ENCODE results near the gene TRMT10A.

TRMT10A gene

GRCh38 chr4:99587803-99588202 lies 24.0 kb upstream of the TRMT10A start:
- no peaks in the 10 kb centered on the region for H3K4me1 ChIP-seq (ENCODE audit: control insufficient read depth, insufficient read depth, low read length, poor library complexity, severe bottlenecking)
- no peaks in the 10 kb centered on the region for H3K9me3 ChIP-seq (ENCODE audit: control insufficient read depth, low read length)
- no peak overlapping the region for H3K4me3 ChIP-seq (ENCODE audit: insufficient read depth, low read depth, low read length, poor library complexity, severe bottlenecking)
- no peak for DNase-seq
- no peaks in the 10 kb centered on the region for H3K36me3 ChIP-seq (ENCODE audit: control insufficient read depth, insufficient read depth, low read length)
- no peak overlapping the region for H3K27ac ChIP-seq (ENCODE audit: insufficient read depth, low read length, poor library complexity, severe bottlenecking)
- no peaks in the 10 kb centered on the region for H3K27me3 ChIP-seq (replicated peaks; ENCODE audit: control insufficient read depth, insufficient read depth, low read length, poor library complexity, severe bottlenecking)

DNA sequence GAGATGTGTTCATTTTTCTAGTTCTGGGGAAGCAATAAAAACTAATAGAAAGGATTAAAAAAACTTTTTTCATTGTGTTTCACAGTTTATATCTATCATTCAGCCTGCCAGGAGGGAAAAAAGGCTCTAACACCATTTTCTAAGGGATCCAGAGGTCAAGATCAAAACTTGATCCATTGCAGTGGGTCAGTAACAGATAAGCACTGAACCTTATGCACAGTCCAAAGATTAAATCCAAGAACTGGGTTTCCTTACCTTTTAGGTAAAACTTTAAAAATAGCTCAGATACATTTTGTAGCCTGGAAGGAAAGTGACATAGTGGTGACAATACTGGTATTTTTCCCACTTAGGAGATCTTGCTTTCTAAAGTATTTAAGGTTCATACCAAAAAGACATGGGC lies 23.5 kb upstream of the TRMT10A start:
- Histone ChIP-seq H3K27ac (ENCODE audit: insufficient read depth, low read length, poor library complexity, severe bottlenecking) (no peak overlapping the region), H3K9me3 (ENCODE audit: control insufficient read depth, low read length) (no peaks in the 10 kb centered on the region), H3K4me1 (ENCODE audit: control insufficient read depth, insufficient read depth, low read length, poor library complexity, severe bottlenecking) (no peaks in the 10 kb centered on the region), H3K4me3 (ENCODE audit: insufficient read depth, low read depth, low read length, poor library complexity, severe bottlenecking) (no peak overlapping the region), H3K27me3 (replicated peaks; ENCODE audit: control insufficient read depth, insufficient read depth, low read length, poor library complexity, severe bottlenecking) (no peaks in the 10 kb centered on the region), H3K36me3 (ENCODE audit: control insufficient read depth, insufficient read depth, low read length) (no peaks in the 10 kb centered on the region)
- no peak for DNase-seq

GRCh38 chr4:99586797-99587196 lies 23.0 kb upstream of the TRMT10A start:
- Histone ChIP-seq H3K9me3 (ENCODE audit: control insufficient read depth, low read length) (no peaks in the 10 kb centered on the region), H3K27ac (ENCODE audit: insufficient read depth, low read length, poor library complexity, severe bottlenecking) (no peak overlapping the region), H3K36me3 (ENCODE audit: control insufficient read depth, insufficient read depth, low read length) (no peaks in the 10 kb centered on the region), H3K27me3 (replicated peaks; ENCODE audit: control insufficient read depth, insufficient read depth, low read length, poor library complexity, severe bottlenecking) (no peaks in the 10 kb centered on the region), H3K4me3 (ENCODE audit: insufficient read depth, low read depth, low read length, poor library complexity, severe bottlenecking) (no peak overlapping the region), H3K4me1 (ENCODE audit: control insufficient read depth, insufficient read depth, low read length, poor library complexity, severe bottlenecking) (no peaks in the 10 kb centered on the region)
- no peak for DNase-seq

DNA sequence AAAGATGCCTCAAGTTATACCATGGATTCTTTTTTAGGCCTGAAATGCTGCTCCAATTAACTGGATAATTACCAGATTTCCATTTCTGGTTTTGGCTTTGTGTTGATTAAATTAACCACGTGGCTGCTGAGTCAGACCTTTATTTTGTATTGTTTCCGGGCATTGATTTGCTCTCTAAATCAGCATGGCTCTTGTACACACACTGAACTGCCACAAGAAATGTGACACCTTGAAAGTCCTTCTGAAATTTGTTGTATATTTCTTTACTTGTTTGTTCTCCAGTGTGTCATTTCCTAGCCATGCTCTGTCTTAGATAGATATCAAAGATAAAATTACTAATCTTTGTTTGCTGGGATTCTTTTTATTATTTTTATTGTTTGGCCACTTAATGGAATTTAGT lies 22.5 kb upstream of the TRMT10A start:
- Histone ChIP-seq H3K9me3 (ENCODE audit: control insufficient read depth, low read length) (no peaks in the 10 kb centered on the region), H3K36me3 (ENCODE audit: control insufficient read depth, insufficient read depth, low read length) (no peaks in the 10 kb centered on the region), H3K4me3 (ENCODE audit: insufficient read depth, low read depth, low read length, poor library complexity, severe bottlenecking) (no peak overlapping the region), H3K27ac (ENCODE audit: insufficient read depth, low read length, poor library complexity, severe bottlenecking) (no peak overlapping the region), H3K27me3 (replicated peaks; ENCODE audit: control insufficient read depth, insufficient read depth, low read length, poor library complexity, severe bottlenecking) (no peaks in the 10 kb centered on the region), H3K4me1 (ENCODE audit: control insufficient read depth, insufficient read depth, low read length, poor library complexity, severe bottlenecking) (no peaks in the 10 kb centered on the region)
- no peak for DNase-seq

DNA sequence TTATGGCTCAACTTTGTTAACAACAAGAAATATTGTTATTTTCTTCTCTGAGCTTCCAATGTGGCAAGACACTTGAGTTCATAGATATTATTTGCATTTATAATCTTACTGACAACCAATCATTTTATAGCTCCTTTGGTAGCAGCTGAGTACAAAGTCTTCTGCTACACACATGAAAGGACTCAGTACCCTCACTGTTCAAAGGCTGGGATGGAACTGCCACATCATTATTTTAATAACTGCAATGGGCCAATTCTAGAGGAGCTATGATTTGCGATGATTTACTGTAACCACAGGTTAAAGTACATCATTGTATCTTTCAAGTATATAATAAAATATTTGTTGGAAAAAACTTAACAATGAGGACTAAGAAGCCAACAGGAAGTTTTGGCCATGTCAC lies 21.7 kb upstream of the TRMT10A start:
- Histone ChIP-seq H3K36me3 (ENCODE audit: control insufficient read depth, insufficient read depth, low read length) (no peaks in the 10 kb centered on the region), H3K4me1 (ENCODE audit: control insufficient read depth, insufficient read depth, low read length, poor library complexity, severe bottlenecking) (no peaks in the 10 kb centered on the region), H3K27ac (ENCODE audit: insufficient read depth, low read length, poor library complexity, severe bottlenecking) (no peak overlapping the region), H3K27me3 (replicated peaks; ENCODE audit: control insufficient read depth, insufficient read depth, low read length, poor library complexity, severe bottlenecking) (no peaks in the 10 kb centered on the region), H3K4me3 (ENCODE audit: insufficient read depth, low read depth, low read length, poor library complexity, severe bottlenecking) (no peak overlapping the region), H3K9me3 (ENCODE audit: control insufficient read depth, low read length) (no peaks in the 10 kb centered on the region)
- DNase-seq = no peak

DNA sequence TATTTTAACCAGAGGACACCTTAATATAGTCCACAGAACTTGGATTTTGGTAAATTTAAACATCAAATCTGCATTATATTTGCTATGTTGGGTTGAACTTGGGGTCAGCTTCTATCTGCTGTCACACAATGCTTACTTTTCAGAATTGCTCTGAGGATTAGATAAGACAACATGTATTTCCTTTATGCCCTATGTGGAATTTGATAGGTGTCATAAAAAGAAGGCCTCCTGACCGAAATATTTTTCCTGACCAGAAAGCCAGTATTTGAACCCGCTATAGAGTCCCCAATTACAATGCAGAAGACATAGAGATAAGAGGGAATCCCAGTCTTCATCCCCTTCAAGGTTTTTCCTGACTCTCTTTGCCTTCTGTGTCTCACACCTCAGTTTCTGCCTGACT lies 14.9 kb upstream of the TRMT10A start:
- Histone ChIP-seq H3K9me3 (ENCODE audit: control insufficient read depth, low read length) (no peaks in the 10 kb centered on the region), H3K27me3 (replicated peaks; ENCODE audit: control insufficient read depth, insufficient read depth, low read length, poor library complexity, severe bottlenecking) (peaks cover 7% of the 10 kb centered on the region), H3K4me3 (ENCODE audit: insufficient read depth, low read depth, low read length, poor library complexity, severe bottlenecking) (no peak overlapping the region), H3K36me3 (ENCODE audit: control insufficient read depth, insufficient read depth, low read length) (no peaks in the 10 kb centered on the region), H3K27ac (ENCODE audit: insufficient read depth, low read length, poor library complexity, severe bottlenecking) (no peak overlapping the region), H3K4me1 (ENCODE audit: control insufficient read depth, insufficient read depth, low read length, poor library complexity, severe bottlenecking) (no peaks in the 10 kb centered on the region)
- no peak for DNase-seq

DNA sequence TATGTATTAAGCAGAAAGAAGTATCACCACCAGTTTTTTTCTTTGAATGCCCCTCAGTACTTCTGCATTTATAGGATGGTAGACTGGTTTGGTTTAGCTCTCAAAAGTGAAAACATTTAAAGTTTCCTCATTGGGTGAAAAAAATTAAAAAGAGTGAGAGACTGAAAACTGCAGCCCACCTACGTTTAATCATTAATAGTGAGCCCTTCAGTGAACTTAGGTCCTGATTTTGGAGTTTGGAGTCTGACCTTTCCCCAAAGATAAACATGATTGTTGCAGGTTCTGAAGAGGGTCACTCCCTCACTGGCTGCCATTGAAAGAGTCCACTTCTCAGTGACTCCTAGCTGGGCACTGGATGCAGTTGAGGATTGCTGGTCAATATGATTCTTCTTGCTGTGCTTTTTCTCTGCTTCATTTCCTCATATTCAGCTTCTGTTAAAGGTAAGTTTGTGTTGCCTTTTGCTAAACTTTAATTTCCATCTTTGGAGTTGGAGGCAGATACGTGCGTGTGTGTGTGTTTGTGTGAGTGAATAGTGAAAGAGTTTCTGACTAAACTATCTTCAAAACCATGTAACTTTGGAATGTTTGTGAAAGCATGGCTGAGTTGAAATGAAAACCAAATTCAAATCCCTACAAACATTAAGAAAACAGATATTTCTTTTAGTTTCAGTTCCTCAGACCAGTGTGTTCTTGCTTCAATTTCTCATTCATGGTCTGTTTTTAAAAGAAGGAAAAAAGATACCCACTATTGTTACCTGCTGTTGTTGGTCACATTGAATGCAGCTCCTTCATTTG lies 10.9 kb upstream of the TRMT10A start, which contains the start of gene MTTP:
MTTP (plus strand) TSS at position 295 of the 795 bp plus-strand sequence; CDS start at position 381, 86 bp downstream.
- no peaks in the 10 kb centered on the region for H3K36me3 ChIP-seq (ENCODE audit: control insufficient read depth, insufficient read depth, low read length)
- no peaks in the 10 kb centered on the region for H3K9me3 ChIP-seq (ENCODE audit: control insufficient read depth, low read length)
- no peaks in the 10 kb centered on the region for H3K4me1 ChIP-seq (ENCODE audit: control insufficient read depth, insufficient read depth, low read length, poor library complexity, severe bottlenecking)
- no peak within 1 kb of the TSS for H3K4me3 ChIP-seq (ENCODE audit: insufficient read depth, low read depth, low read length, poor library complexity, severe bottlenecking)
- no peak for DNase-seq
- H3K27me3 ChIP-seq (replicated peaks; ENCODE audit: control insufficient read depth, insufficient read depth, low read length, poor library complexity, severe bottlenecking) = peaks cover 9% of the 10 kb centered on the region
- H3K27ac ChIP-seq (ENCODE audit: insufficient read depth, low read length, poor library complexity, severe bottlenecking) = no peak within 1 kb of the TSS

DNA sequence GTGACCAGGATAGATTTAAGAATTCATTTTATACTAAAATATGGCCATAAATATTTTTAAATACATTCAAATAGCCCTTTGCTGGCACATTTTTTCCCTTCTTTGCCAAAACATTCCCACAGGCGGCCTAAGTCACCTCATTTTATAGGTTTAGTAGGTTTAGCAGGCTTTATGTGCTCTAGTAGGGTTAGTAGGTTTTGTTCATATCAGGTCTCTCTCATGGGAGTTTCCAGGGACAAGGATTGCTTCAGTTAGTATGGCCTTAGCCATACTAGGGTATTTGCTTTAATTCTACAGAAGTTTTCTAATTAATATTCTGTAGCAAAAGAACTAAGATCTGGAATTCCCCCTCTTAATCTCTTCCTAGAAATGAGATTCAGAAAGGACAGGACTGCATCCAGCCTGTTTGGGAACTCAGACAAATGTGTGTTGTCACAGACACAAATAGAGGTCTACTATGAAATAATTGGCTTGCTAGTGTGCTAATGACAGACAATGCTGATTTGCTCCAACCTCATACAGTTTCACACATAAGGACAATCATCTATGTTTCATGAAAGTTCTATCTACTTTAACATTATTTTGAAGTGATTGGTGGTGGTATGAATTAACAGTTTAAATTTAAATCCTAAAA lies 10.0 kb upstream of the TRMT10A start:
- Histone ChIP-seq H3K36me3 (ENCODE audit: control insufficient read depth, insufficient read depth, low read length) (no peaks in the 10 kb centered on the region), H3K27ac (ENCODE audit: insufficient read depth, low read length, poor library complexity, severe bottlenecking) (no peak overlapping the region), H3K4me1 (ENCODE audit: control insufficient read depth, insufficient read depth, low read length, poor library complexity, severe bottlenecking) (no peaks in the 10 kb centered on the region), H3K4me3 (ENCODE audit: insufficient read depth, low read depth, low read length, poor library complexity, severe bottlenecking) (no peak overlapping the region), H3K27me3 (replicated peaks; ENCODE audit: control insufficient read depth, insufficient read depth, low read length, poor library complexity, severe bottlenecking) (peaks cover 9% of the 10 kb centered on the region), H3K9me3 (ENCODE audit: control insufficient read depth, low read length) (no peaks in the 10 kb centered on the region)
- DNase-seq = no peak

GRCh38 chr4:99572527-99573240 lies 8.8 kb upstream of the TRMT10A start:
- no peaks in the 10 kb centered on the region for H3K36me3 ChIP-seq (ENCODE audit: control insufficient read depth, insufficient read depth, low read length)
- no peaks in the 10 kb centered on the region for H3K4me1 ChIP-seq (ENCODE audit: control insufficient read depth, insufficient read depth, low read length, poor library complexity, severe bottlenecking)
- no peak for DNase-seq
- no peak overlapping the region for H3K27ac ChIP-seq (ENCODE audit: insufficient read depth, low read length, poor library complexity, severe bottlenecking)
- peaks cover 9% of the 10 kb centered on the region for H3K27me3 ChIP-seq (replicated peaks; ENCODE audit: control insufficient read depth, insufficient read depth, low read length, poor library complexity, severe bottlenecking)
- no peaks in the 10 kb centered on the region for H3K9me3 ChIP-seq (ENCODE audit: control insufficient read depth, low read length)
- H3K4me3 ChIP-seq (ENCODE audit: insufficient read depth, low read depth, low read length, poor library complexity, severe bottlenecking) = no peak overlapping the region

- H3K4me1 ChIP-seq (ENCODE audit: control insufficient read depth, insufficient read depth, low read length, poor library complexity, severe bottlenecking) = no peaks in the 10 kb centered on the region
- no peak overlapping the region for H3K4me3 ChIP-seq (ENCODE audit: insufficient read depth, low read depth, low read length, poor library complexity, severe bottlenecking)
- peaks cover 9% of the 10 kb centered on the region for H3K27me3 ChIP-seq (replicated peaks; ENCODE audit: control insufficient read depth, insufficient read depth, low read length, poor library complexity, severe bottlenecking)
- no peaks in the 10 kb centered on the region for H3K9me3 ChIP-seq (ENCODE audit: control insufficient read depth, low read length)
- no peaks in the 10 kb centered on the region for H3K36me3 ChIP-seq (ENCODE audit: control insufficient read depth, insufficient read depth, low read length)
- DNase-seq = no peak
- no peak overlapping the region for H3K27ac ChIP-seq (ENCODE audit: insufficient read depth, low read length, poor library complexity, severe bottlenecking)
These were observed 8.0 kb upstream of the TRMT10A start for GRCh38 chr4:99571883-99572282.
